B cell (primary cell): ENCODE data around the gene FAHD1. TPM values are rescaled to one million over a fixed set of nuclear protein-coding genes. Genes with fewer than 3 reads are reported as not detected.

Experiments
- ATAC-seq: fragments of 200-7000 bp; cut with Tn5 transposase; one replicate; pipeline ENCODE4 v1.10.0; 2021; ENCODE audit warnings: low read depth, mild to moderate bottlenecking, moderate number of reproducible peaks, moderate library complexity
- CTCF ChIA-PET: fragments of 350-600 bp; sonication (Branson Sonifier 250); formaldehyde crosslinking; loops from one replicate; lab custom pipeline; 2021; ENCODE audit warnings: antibody characterized with exemption, inconsistent platforms; lab: Charles Lee
- POLR2A ChIA-PET: fragments of 350-600 bp; sonication (Branson Sonifier 250); formaldehyde crosslinking; loops from one replicate; lab custom pipeline; 2021; ENCODE audit warnings: antibody characterized with exemption; lab: Charles Lee
- DNase-seq: peaks from one replicate; pipeline ENCODE4 v3.0.0; 2013
- H2AFZ ChIP-seq: 2 replicates; pipeline ENCODE4 v1.6.1; 2012; ENCODE audit warnings: mild to moderate bottlenecking, low read depth, low read length; ENCODE audit not compliant: insufficient read depth, poor library complexity, severe bottlenecking
- H3K27ac ChIP-seq, 2 donors: 1 replicate in 1 of 2; 2 replicates in 1 of 2; pipeline ENCODE4 v1.5.1; 2012 to 2013; ENCODE audit warnings: low read length in 2 of 2, mild to moderate bottlenecking in 2 of 2, moderate library complexity in 1 of 2
- H3K27me3 ChIP-seq, 4 experiments: fragments of 200-600 bp in 1 of 4; sonication (generic) in 1 of 4; replicated peaks in 1 of 4; 1 replicate in 2 of 4; 2 replicates in 2 of 4; pipeline versions ENCODE4 v1.6.1 to v1.7.0; 2013 to 2016; ENCODE audit warnings: low read length in 3 of 4, mild to moderate bottlenecking in 2 of 4, mixed read lengths in 1 of 4, moderate library complexity in 1 of 4; ENCODE audit not compliant: insufficient read depth in 4 of 4, control insufficient read depth in 3 of 4; ENCODE audit errors: control extremely low read depth in 1 of 4
- H3K36me3 ChIP-seq, 2 experiments: replicated peaks in 1 of 2; 1 replicate in 1 of 2; 2 replicates in 1 of 2; pipeline versions ENCODE4 v1.6.1 to v1.7.1; 2013; ENCODE audit warnings: low read length in 1 of 2; ENCODE audit not compliant: insufficient read depth in 2 of 2, control insufficient read depth in 1 of 2; ENCODE audit errors: control extremely low read depth in 1 of 2, extremely low read depth in 1 of 2
- H3K4me1 ChIP-seq, 2 donors: fragments of 200-600 bp in 1 of 2; sonication (generic) in 1 of 2; 1 replicate in 1 of 2; 2 replicates in 1 of 2; pipeline versions ENCODE4 v1.5.1 to v1.6.1; 2013 to 2017; ENCODE audit warnings: low read length in 2 of 2; ENCODE audit not compliant: control insufficient read depth in 2 of 2, insufficient read depth in 2 of 2
- H3K4me2 ChIP-seq: replicated peaks from 2 replicates; pipeline ENCODE3; 2012; ENCODE audit warnings: mild to moderate bottlenecking, low read depth, low read length; ENCODE audit not compliant: poor library complexity, severe bottlenecking
- H3K4me3 ChIP-seq, 5 experiments: fragments of 200-600 bp in 1 of 5; sonication (generic) in 1 of 5; 1 replicate in 3 of 5; 2 replicates in 2 of 5; pipeline versions ENCODE4 v1.5.1 to v1.7.0; 2011 to 2016; ENCODE audit warnings: low read length in 4 of 5, mild to moderate bottlenecking in 4 of 5, low read depth in 2 of 5, control low read depth in 1 of 5, moderate library complexity in 1 of 5; ENCODE audit not compliant: insufficient read depth in 1 of 5; ENCODE audit errors: control extremely low read depth in 1 of 5, extremely low read depth in 1 of 5
- H3K79me2 ChIP-seq: fragments of 200-600 bp; sonication (generic); one replicate; pipeline ENCODE4 v1.6.0; 2016; ENCODE audit warnings: low read length; ENCODE audit not compliant: control insufficient read depth, insufficient read depth
- H3K9ac ChIP-seq: fragments of 200-600 bp; sonication (generic); 2 replicates; pipeline ENCODE4 v1.6.1; 2017; ENCODE audit warnings: mild to moderate bottlenecking, low read length, moderate library complexity
- H3K9me3 ChIP-seq, 3 donors: one replicate each; pipeline versions ENCODE4 v1.6.1 to v1.7.1; 2013; ENCODE audit warnings: low read length in 2 of 3; ENCODE audit not compliant: control insufficient read depth in 2 of 3, insufficient read depth in 1 of 3; ENCODE audit errors: control extremely low read depth in 1 of 3
- H4K20me1 ChIP-seq: 2 replicates; pipeline ENCODE4 v1.6.0; 2012; ENCODE audit warnings: mild to moderate bottlenecking, low read length; ENCODE audit not compliant: insufficient read depth, control insufficient read depth, poor library complexity, severe bottlenecking
- H3K27ac Mint-ChIP-seq: one replicate; pipeline ENCODE4 v1.8.0; 2021; ENCODE audit warnings: mixed read lengths
- H3K27me3 Mint-ChIP-seq: one replicate; pipeline ENCODE4 v1.8.0; 2021; ENCODE audit warnings: mixed read lengths
- H3K4me1 Mint-ChIP-seq: one replicate; pipeline ENCODE4 v1.8.0; 2021; ENCODE audit warnings: mixed read lengths
- H3K4me3 Mint-ChIP-seq: one replicate; pipeline ENCODE4 v1.8.0; 2021; ENCODE audit warnings: mixed read lengths
- H3K9me3 Mint-ChIP-seq: one replicate; pipeline ENCODE4 v1.8.0; 2022; ENCODE audit warnings: mixed read lengths; ENCODE audit not compliant: insufficient read depth
- CTCF ChIP-seq: fragments of 200-600 bp; IDR thresholded peaks from one replicate; pipeline ENCODE4 v1.8.0; 2022; ENCODE audit warnings: antibody characterized with exemption, mild to moderate bottlenecking
- EZH2 ChIP-seq: IDR thresholded peaks from 2 replicates; pipeline ENCODE4 v1.6.1; 2012; ENCODE audit warnings: borderline replicate concordance, low read depth, mild to moderate bottlenecking, moderate library complexity, low read length; ENCODE audit not compliant: insufficient read depth, poor library complexity, severe bottlenecking
- WGBS: methylation state at CpG from one replicate; pipeline ENCODE4 v1.1.5; 2013; ENCODE audit warnings: missing lambda C conversion rate; ENCODE audit not compliant: insufficient coverage; 5-methylcytosine and 5-hydroxymethylcytosine counted together
- intact Hi-C: fragments of 100-400 bp; cut with micrococcal nuclease; formaldehyde crosslinking; loops from one replicate; pipeline ENCODE4 v1.10.0; 2022
- polyA plus RNA-seq: library from polyadenylated mRNA; depleted of rRNA; stranded (reverse); fragments of >200 nt; gene quantifications from 2 replicates; pipeline ENCODE4 v1.2.3, GENCODE V29; 2012
- total RNA-seq, 2 donors: library from RNA; stranded (reverse); fragments of 120-200 nt in 1 of 2; gene quantifications; 1 replicate in 1 of 2; 2 replicates in 1 of 2; pipeline versions ENCODE4 v1.2.3 to v1.2.4, GENCODE V29; 2013 to 2022

The FAHD1 gene
- total and polyA plus RNA-seq, 2 donors (not counting 1 experiment from before 2014, with no cell fraction given) = 11.0 to 14.5 TPM

GRCh38 chr16:1857433-1858097 is 30.6 kb downstream of the FAHD1 start:
- H3K79me2 ChIP-seq = no peaks in the 10 kb centered on the region
- Mint-ChIP-seq H3K4me1 (no peaks in the 10 kb centered on the region), H3K9me3 (no peaks in the 10 kb centered on the region), H3K27me3 (peaks cover 47% of the 10 kb centered on the region), H3K27ac (no peak overlapping the region), H3K4me3 (no peak overlapping the region)
- no peak overlapping the region for H3K9ac ChIP-seq
- ATAC-seq (no peak), DNase-seq (no peak)
- H3K4me1 ChIP-seq = no peaks in the 10 kb centered on the region
- no peak overlapping the region for H2AFZ ChIP-seq
- ChIA-PET POLR2A (no interaction called here), CTCF (no interaction called here)
- no peak overlapping the region for H3K27ac ChIP-seq
- no peaks in the 10 kb centered on the region for H3K36me3 ChIP-seq
- no peaks in the 10 kb centered on the region for H3K9me3 ChIP-seq
- peaks cover 0 to 29% (median 9%) of the 10 kb centered on the region in 4 experiments for H3K27me3 ChIP-seq
- no peak overlapping the region for H3K4me2 ChIP-seq
- H4K20me1 ChIP-seq = no peaks in the 10 kb centered on the region
- TF ChIP-seq CTCF = no peak
- no peak for TF ChIP-seq EZH2
- 70% methylated on average over 3 of the region's 5 CpGs for WGBS
- intact Hi-C loops = no loop called here
- no peak overlapping the region for H3K4me3 ChIP-seq

- no peak for DNase-seq
- intact Hi-C loops = no loop called here
- TF ChIP-seq CTCF (no peak), EZH2 (no peak)
- no peaks in the 10 kb centered on the region for H4K20me1 ChIP-seq
- H3K4me3 ChIP-seq = no peak overlapping the region
- H3K79me2 ChIP-seq = no peaks in the 10 kb centered on the region
- CTCF ChIA-PET = interaction anchor here (0.6 kb wide), 1 partner anchor 339 kb away, joined by 3 read pairs; no protein-coding TSS in a partner anchor
- Mint-ChIP-seq H3K4me1 (no peaks in the 10 kb centered on the region), H3K27me3 (peaks cover 44% of the 10 kb centered on the region), H3K4me3 (no peak overlapping the region), H3K27ac (no peak overlapping the region), H3K9me3 (no peaks in the 10 kb centered on the region)
- H3K4me1 ChIP-seq = no peaks in the 10 kb centered on the region
- no peak overlapping the region for H2AFZ ChIP-seq
- POLR2A ChIA-PET = no interaction called here
- no peak overlapping the region for H3K4me2 ChIP-seq
- no peak for ATAC-seq
- no peak overlapping the region for H3K9ac ChIP-seq
- WGBS = 37% methylated on average over 6 of the region's 8 CpGs
- no peaks in the 10 kb centered on the region for H3K9me3 ChIP-seq
- no peak overlapping the region for H3K27ac ChIP-seq
- peaks cover 0 to 29% (median 9%) of the 10 kb centered on the region in 4 experiments for H3K27me3 ChIP-seq
- no peaks in the 10 kb centered on the region for H3K36me3 ChIP-seq
Measured at GRCh38 chr16:1858189-1858865, 31.3 kb downstream of the FAHD1 start.
